BJ (cell line): ENCODE data around the gene JAKMIP1. TPM values are rescaled to one million over a fixed set of nuclear protein-coding genes. Genes with fewer than 3 reads are reported as not detected.

Experiments
- CTCF ChIA-PET: fragments of 350-600 bp; formaldehyde crosslinking; extraction: SDS; loops from one replicate; lab custom pipeline; 2021; ENCODE audit warnings: antibody characterized with exemption, inconsistent platforms; lab: Yijun Ruan, JAX
- POLR2A ChIA-PET: fragments of 300-600 bp; sonication (Branson Sonifier 250); formaldehyde crosslinking; extraction: SDS; loops from one replicate; lab custom pipeline; 2021; ENCODE audit warnings: antibody characterized with exemption; lab: Charles Lee
- DNase-seq: peaks from one replicate; pipeline ENCODE4 v3.0.0-alpha.2; 2011; ENCODE audit warnings: low read depth
- H3K27me3 ChIP-seq: 2 replicates; pipeline ENCODE4 v1.6.0; 2011; ENCODE audit warnings: low read length; ENCODE audit not compliant: control insufficient read depth, insufficient read depth
- H3K36me3 ChIP-seq: 2 replicates; pipeline ENCODE4 v1.5.1; 2011; ENCODE audit warnings: low read length; ENCODE audit not compliant: control insufficient read depth, insufficient read depth
- H3K4me3 ChIP-seq: 2 replicates; pipeline ENCODE4 v1.5.1; 2011; ENCODE audit warnings: low read depth, mild to moderate bottlenecking, control low read depth, low read length
- polyA plus RNA-seq: library from polyadenylated mRNA; depleted of rRNA; stranded (reverse); fragments of >200 nt; gene quantifications from 2 replicates; pipeline ENCODE4 v1.2.3, GENCODE V29; 2011
- TF ChIP-seq, protein P1 (sequence below): IDR thresholded peaks from 2 replicates; pipeline ENCODE4 v1.5.1; 2011; ENCODE audit warnings: low read depth, mild to moderate bottlenecking, control low read depth, inconsistent platforms, low read length, moderate library complexity; ENCODE audit not compliant: insufficient read depth

JAKMIP1 gene
- polyA plus RNA-seq, 1 experiment, result not detected

DNA sequence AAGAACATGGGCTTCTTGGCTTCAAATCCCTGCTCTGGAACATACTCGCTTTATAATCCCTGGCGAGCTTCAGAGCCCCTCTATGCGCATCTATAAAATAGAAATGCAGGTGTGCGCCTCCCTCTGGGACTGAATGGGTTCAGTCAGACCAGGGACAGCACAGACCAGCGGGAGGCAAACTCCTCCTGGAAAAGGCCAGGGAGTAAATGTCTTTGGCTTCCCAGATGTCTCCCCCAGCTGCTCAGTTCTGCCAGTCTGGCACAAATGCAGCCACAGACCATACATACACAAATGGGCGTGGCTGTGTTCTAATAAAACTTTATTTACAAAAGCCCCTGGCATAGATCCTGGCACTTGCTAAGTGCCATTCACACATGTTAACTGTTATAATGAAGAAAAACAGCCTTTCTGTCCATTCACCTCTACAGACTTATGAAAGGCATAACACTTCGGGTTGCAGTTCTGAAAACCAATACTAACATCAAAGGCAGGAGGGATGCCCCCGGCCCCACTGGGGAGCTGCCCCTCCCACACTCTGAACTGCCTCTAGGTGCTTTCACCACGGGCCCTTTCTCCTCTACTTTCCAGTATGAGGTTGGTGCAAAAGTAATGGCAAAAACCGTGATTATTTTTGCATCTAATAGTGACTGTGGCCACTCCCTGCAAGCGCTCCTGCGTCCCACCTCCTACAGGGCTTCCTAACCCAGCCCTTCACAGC is 4.6 kb downstream of the JAKMIP1 start:
- H3K36me3 ChIP-seq, result no peaks in the 10 kb centered on the region
- ChIA-PET POLR2A (no interaction called here), CTCF (no interaction called here)
- H3K4me3 ChIP-seq, result no peak overlapping the region
- peaks cover 16% of the 10 kb centered on the region for H3K27me3 ChIP-seq
- TF ChIP-seq, protein P1, sequence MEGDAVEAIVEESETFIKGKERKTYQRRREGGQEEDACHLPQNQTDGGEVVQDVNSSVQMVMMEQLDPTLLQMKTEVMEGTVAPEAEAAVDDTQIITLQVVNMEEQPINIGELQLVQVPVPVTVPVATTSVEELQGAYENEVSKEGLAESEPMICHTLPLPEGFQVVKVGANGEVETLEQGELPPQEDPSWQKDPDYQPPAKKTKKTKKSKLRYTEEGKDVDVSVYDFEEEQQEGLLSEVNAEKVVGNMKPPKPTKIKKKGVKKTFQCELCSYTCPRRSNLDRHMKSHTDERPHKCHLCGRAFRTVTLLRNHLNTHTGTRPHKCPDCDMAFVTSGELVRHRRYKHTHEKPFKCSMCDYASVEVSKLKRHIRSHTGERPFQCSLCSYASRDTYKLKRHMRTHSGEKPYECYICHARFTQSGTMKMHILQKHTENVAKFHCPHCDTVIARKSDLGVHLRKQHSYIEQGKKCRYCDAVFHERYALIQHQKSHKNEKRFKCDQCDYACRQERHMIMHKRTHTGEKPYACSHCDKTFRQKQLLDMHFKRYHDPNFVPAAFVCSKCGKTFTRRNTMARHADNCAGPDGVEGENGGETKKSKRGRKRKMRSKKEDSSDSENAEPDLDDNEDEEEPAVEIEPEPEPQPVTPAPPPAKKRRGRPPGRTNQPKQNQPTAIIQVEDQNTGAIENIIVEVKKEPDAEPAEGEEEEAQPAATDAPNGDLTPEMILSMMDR, result no peak
- DNase-seq, result no peak

DNA sequence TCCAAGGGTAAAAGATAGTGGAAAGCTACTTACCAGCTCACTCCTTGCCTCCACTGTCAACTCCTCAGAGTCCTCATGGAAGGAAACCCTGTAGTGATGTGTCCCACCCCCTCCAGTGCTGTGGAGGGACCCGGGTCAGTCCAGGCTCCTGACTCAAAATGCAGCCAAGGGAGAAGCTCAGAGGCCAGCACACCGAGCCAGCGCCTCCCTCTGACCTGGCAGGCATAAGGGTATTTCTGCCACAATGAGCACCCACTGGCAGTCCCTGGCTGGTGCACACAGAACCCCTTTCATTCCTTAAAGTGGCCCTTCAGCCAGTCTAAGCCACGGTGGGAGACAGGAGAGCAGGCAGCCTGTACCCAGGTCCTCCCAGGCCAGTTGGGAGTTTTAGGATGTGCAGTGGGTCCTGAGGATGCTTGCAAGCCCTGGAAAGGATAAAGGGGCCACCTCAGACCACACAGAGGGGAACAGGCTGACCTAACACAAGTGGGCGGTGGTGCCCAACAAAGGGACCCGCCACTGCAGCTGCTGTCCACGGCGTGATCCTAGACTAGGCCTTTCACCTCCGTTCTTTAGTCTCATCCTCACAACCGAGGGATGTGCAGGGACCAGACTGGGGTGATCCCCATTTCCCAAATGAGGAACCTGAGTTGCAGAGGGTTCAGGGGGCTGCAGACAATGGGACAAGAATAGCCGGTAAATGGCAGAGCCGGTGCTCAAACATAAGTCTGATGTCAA is 5.7 kb downstream of the JAKMIP1 start:
- Histone ChIP-seq H3K36me3 (no peaks in the 10 kb centered on the region), H3K4me3 (no peak overlapping the region), H3K27me3 (peaks cover 16% of the 10 kb centered on the region)
- TF ChIP-seq, protein P1, result no peak
- ChIA-PET POLR2A (no interaction called here), CTCF (no interaction called here)
- DNase-seq, result no peak

DNA sequence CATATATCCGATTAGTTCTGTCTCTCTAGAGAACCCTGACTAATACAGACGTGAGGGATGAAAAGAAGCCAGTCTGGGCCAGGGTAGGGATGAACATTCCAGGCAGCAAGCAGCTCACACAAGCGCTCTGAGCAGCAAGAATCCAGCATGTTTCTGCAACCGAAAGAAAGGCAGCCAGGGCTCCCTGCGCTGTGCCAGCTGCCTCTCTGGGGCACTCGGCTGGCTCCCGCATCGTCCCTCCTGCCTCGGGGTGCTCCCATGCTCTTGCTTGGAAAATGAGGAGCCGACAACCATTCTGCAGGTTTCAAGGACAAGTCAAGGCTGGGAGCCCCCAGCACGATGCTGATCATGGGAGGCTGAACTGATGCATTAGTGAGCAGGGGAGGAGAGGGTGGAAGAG is 7.0 kb downstream of the JAKMIP1 start:
- no peak for DNase-seq
- TF ChIP-seq, protein P1, result no peak
- H3K4me3 ChIP-seq, result no peak overlapping the region
- ChIA-PET CTCF (no interaction called here), POLR2A (no interaction called here)
- H3K27me3 ChIP-seq, result peaks cover 6% of the 10 kb centered on the region
- no peaks in the 10 kb centered on the region for H3K36me3 ChIP-seq

DNA sequence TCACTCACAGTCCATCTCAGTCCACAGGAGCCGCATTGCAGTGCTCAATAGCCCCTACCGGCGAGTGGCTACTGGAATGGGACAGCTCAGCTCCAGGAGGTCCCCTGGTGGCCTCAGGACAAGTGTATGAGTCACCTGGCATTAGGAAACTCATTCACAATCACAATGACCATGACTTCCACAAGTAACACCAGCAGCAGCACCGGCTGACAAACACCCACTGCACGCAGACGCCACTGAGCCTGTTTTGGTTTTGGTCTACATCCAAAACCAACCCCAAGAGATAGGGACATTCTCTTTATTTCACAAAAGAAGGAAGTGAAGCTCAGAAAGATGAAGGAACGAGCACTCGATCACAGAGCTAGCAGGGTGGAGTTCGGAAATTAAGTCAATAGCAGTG is 8.1 kb downstream of the JAKMIP1 start:
- Histone ChIP-seq H3K4me3 (no peak overlapping the region), H3K27me3 (peaks cover 2% of the 10 kb centered on the region; the same call in 1 of the 2 replicates), H3K36me3 (no peaks in the 10 kb centered on the region)
- CTCF ChIA-PET, result interaction anchor here (1.3 kb wide), 1 partner anchor 59 kb away, joined by 3 read pairs; no protein-coding TSS in a partner anchor
- TF ChIP-seq, protein P1, result no peak
- DNase-seq, result no peak
- POLR2A ChIA-PET, result no interaction called here

DNA sequence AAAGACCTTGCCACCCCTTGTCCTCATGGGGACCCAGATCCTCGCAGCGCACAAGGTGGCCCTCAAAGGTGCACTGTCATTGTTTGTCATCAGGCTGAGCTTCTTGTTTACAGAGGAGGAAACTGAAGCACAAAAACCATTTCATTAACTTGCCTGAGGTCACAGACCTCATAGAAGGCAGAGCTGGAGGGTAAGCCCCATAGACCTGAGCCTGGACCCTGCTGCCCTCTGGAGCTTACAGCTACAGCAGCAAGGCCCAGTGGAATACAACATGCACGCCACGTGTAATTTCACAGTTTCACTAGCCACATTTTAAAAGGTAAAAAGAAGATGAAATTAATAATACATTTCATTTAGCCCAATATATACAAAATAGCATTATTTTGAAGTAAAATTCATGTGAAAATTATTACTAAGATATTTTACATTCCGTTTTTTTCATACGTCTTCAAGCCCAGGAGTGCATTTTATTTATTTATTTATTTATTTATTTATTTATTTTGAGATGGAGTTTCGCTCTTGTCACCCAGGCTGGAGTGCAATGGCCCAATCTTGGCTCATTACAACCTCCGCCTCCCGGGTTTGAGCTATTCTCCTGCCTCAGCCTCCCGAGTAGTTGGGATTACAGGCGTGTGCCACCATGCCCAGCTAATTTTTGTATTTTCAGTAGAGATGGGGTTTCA is 8.8 kb downstream of the JAKMIP1 start:
- ChIA-PET CTCF (interaction anchor here (1.3 kb wide), 1 partner anchor 59 kb away, joined by 3 read pairs; no protein-coding TSS in a partner anchor), POLR2A (no interaction called here)
- no peaks in the 10 kb centered on the region for H3K36me3 ChIP-seq
- DNase-seq, result no peak
- peaks cover 2% of the 10 kb centered on the region; the same call in 1 of the 2 replicates for H3K27me3 ChIP-seq
- H3K4me3 ChIP-seq, result no peak overlapping the region
- TF ChIP-seq, protein P1, result no peak
